ENCODE measurements around the gene TP53I11.

Gene TP53I11

DNA sequence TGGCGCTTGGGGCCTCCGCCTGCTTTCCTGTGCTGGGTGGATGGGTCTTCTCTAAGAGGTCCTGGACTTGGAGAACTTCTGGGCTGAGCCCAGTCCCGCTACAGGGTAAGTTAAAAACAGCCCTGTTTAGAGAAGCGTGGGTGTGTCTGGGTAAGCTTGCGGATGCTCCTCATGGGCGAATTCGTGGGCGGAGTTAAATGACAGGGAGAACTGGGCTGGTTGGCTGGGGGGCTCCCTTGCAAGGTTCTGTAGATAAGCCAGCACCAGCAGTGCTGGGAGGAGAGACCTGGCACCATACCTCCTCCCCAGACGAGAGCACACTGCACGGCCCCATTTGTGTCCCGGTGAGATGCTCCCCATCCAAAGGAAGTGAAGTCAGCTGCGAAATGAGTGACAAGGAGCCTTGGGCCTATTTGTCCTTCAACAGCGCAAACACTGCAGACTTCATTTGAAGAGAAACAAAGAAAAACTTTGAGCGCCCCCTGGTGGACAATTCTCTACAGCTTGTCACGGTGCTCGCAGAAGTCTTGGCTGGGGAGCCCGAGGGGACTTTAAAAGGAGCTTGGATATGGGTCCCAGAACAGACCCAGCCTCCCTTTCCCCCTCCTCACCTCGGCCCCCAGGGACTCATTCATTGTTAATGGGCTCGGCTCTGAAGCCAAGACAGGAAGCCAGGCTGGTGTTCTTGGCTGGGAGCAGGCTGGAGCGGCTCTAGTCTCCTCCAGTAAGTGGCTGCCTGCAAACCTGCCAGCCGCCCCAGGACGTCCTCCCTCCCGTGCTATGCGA, 39.5 kb downstream of the TP53I11 start:
- peak; percentile 50 for DNase-seq

DNA sequence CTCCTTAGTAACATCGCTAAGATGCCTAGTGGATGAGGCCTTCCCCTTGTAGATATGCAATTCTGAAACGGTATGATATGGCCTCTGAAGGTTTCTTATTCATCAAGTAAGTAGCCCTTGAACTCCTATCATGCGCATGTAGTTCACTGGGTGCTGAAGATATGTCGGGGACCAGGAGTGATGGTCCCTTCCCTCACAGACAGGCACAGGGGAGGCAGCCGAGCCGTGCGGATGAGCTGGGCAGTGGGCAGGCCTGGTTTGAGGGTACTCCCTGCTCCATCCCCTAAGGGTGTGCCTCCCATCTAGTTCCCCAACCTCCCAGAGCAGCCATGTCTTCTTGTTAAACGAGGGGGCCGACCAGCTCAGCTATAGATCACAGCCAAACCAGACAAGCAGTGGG, 40.1 kb downstream of the TP53I11 start:
- no peak for DNase-seq

- DNase-seq = no peak
Measured at GRCh38 chr11:44909557-44909956, 41.1 kb downstream of the TP53I11 start.

GRCh38 chr11:44906649-44907048, 44.0 kb downstream of the TP53I11 start:
- no peak for DNase-seq

DNA sequence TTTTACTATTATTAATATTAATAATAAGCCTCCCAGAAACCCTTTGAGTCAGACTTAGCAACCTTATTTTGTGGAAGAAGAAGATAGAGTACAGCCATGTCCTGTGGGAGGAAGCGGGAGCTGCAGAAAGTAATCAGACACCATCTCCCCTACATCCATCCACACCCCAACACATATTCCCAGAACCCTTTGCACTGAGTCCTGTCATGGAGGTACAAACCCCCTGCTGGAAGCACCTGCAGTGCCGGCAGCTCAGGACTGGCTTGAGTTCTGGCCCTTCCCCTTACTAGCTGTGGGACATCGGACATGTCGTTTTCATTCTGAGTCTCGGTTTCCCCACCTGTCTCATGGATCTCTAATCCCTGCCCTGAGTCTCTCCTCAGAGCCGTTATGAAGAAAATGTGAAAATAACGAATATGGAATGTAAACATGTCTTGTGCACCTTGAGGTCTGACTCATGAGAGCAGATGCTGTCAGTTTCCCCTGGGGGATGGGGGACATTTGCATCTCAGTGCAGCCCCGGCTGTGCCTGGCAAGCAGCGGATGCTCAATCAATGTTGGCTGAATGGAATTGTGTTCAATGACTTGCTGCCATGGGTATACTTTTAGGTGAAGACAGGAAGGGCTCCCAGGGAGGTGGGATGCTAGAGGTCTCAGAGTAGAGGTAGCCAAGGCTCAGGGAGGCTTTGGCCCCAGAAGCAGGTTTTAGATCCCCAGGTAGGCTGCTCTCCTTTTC, 45.4 kb downstream of the TP53I11 start:
- no peak for DNase-seq

- no peak for DNase-seq
Measured at GRCh38 chr11:44904261-44905020, 46.2 kb downstream of the TP53I11 start.

- no peak for DNase-seq
Measured at GRCh38 chr11:44903518-44903917, 47.2 kb downstream of the TP53I11 start.

DNA sequence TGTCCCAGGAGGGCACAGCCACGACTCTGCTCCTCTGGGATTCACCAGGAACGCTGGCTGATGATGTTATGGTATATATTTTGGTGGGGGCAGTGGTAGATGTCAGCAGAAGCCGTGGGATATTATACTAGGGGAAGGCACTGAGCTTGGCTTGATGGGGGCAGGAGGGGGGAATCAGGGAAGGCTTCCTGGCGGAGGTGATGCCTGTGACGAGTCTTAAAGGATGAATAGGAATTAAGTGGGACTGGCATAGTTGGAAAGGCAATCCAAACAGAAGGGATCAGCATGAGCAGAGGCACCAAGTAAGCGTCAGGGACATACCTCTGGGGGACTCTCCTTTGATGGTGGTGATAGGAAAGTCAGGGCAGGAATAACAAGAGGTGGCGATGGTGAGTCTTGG, 47.6 kb downstream of the TP53I11 start:
- DNase-seq = no peak

GRCh38 chr11:44901786-44902185, 48.9 kb downstream of the TP53I11 start:
- no peak for DNase-seq

DNA sequence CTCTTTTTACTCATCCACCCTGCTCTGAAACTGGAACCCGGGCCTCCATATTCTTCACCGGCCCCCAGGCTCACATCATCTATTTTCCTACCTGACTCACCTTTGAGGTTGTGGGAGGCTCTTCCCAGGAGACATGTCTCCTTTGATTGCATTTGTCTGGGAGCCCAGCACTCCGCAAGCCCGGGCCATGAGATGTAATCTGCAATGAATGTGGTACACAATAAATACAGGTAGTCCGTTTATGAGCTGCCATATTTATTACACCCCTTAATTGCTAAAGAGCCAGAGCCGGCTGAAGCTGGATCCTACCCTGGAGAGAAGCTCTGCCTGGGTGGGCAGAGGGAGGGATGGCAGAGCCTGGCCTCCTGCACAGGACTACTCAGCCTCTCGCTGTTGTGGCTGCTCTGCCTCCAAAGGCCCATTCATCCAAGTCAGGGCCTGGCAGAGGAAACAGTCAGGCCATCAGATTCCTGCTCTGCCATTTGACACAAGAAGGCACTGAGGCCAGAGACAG, 49.5 kb downstream of the TP53I11 start:
- no peak for DNase-seq

GRCh38 chr11:44899959-44900358, 50.7 kb downstream of the TP53I11 start:
- no peak for DNase-seq

DNA sequence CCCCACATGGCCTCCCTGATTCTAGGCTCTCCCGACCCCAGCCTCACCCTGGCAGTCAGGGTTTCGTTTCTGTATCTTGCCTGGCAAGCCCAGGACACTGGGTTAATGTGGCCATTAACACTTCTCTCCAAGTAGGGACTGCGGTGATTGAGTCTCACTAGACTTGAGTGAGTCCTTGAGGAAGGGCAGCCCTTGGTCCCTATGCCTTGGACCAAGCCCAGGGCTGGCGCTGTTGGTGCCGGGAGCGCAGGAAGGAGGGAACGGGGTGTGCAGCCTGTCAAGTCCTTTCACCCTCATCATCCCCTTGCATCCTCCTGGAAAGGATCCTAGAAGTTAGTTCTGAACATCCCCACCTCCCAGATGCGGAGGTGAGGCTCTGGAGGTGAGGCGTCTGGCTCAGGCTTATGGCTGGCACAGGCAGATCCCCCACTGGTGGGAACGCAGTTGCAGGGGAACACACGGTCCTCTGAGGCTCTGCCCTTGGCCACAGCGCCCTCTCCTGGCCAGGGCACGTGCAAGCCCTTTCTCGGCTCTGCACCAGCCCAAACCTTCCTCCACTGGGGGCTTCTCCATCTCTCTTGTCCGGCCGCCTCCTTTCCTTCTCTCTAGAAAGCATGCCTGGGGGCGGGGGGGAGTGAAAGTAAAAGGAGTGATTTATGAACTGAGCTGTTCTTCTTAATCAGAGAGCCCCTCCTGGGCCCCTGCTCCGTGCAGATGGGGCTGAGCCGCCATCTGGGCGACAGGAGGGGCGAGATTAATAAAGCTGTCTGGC, 56.7 kb downstream of the TP53I11 start:
- peak; percentile 38 for DNase-seq

DNA sequence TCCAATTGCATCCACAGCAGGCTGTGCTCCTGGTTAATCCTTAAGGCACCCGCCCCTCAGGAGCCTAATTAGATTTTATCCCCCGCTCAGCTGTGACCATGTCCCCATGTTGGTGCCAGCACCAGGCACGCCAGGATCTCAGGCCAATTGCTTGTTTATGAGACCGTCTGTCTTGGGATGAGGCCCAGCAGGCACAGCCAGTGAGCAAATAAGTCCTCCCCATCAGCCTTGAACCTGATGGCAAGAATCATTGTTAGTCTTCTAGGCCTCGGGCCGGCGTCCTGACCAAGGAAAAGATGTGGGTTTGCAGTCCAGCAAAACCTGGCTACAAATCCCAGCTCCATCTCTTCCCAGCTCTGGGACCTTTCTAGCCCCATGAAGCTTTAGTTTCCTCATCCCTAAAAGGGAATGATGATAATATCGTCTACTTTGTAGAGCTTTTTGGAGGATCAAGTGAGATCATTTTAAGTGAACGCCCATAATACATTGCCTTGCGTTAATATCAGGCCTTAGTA, 57.3 kb downstream of the TP53I11 start:
- no peak for DNase-seq

DNA sequence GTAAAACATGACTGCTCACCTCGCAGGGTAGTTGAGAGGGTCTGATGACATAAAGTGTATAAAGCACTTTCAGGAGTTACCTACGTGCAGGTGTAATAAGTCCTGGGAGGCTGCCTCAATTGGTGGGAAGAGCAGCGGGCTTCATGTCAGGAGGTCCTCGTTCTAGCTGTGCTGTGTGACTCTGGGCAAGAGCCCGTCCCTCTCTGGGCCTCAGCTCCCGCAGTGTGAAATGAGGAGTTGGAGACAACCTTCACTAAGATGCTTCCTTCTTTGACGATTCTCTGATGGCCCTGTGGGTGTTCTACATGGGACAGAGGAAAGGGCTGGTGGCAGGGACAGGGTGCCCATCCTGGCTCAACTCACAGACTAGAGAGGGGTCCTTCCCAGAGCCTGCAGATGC, 57.8 kb downstream of the TP53I11 start:
- no peak for DNase-seq

- DNase-seq = no peak
Measured at GRCh38 chr11:44889266-44889665, 61.4 kb downstream of the TP53I11 start.

- DNase-seq = no peak
Measured at GRCh38 chr11:44887636-44888035, 63.0 kb downstream of the TP53I11 start.

- DNase-seq = no peak
Measured at GRCh38 chr11:44886790-44887140, 63.9 kb downstream of the TP53I11 start.

DNA sequence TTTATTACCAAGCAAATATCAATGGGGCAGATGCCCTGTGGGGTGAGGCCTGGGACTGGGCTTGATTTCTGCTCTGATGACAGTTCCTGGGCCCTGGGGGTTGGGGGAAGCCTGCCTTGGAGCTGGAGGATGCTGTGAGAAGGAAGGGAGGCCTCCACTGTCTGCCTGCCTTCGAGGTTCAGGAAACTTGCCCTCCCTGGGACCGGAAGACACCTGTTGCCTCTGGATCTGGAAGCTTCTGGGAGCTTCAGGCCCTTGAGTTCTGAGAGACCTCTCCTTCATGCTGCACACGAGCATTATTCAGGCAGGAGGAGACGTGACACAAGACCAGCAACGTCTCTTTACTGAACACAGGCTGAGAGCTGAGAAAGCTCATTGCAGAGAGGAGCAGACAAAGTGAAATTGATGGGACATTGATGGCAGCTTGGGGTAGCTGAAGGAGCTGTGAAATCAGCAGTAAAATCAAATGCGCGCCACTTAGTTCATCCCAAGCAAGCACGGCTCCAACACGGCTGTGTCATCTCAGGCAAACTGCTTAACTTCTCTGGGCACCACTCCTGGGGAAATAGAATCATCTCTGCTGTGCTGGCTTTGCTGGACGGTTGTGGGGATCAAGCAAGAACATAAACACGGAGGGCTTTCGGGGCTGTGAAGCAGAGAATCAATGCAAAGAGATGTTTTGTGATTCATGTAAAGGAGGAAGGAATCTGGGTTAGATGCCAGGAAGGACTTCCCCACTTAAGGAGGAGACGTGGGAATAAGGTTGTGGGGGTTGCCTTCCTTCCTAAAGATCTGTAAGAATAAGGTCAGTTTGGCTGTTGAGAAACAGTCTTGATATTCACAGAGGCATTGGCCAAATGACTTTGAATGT, 64.5 kb downstream of the TP53I11 start:
- DNase-seq = no peak

- DNase-seq = no peak
Measured at GRCh38 chr11:44885065-44885810, 65.4 kb downstream of the TP53I11 start.

- no peak for DNase-seq
Measured at GRCh38 chr11:44884056-44884455, 66.6 kb downstream of the TP53I11 start.

- DNase-seq = no peak
Measured at GRCh38 chr11:44883277-44883676, 67.4 kb downstream of the TP53I11 start.

Data from NCI-H748 treated with DMSO at 0.1 percent for 48 hours (cell line).